Measurements from ENCODE around the gene ATAD3B.
"Not testable (repeated sequence)": the region's sequence is repeated elsewhere in the genome, so short reads cannot be mapped to it uniquely, and the experiment has no call there.

Gene ATAD3B

DNA sequence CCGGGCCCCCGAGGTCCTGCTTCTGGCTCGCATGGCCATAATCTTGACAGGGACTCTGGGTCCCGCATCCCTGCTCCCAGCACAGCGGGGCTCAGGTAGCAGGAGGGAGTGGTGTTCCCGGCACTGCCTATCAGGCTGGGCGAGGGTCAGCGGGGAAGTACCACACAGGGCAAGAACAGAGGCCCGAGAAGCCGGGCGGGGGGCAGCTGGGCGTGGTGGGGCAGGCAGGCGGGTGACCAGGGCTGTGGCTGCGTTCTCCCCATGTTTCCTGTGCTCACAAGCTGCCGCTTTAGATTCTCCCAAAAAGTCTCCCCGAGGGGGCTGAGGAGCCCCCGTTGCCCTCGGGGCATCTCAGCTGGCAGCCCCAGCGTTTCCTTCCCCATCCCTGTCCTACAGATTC, 18.3 kb downstream of the ATAD3B start:
- no peaks in the 10 kb centered on the region for H3K4me1 Mint-ChIP-seq
- no peak overlapping the region for H3K27ac Mint-ChIP-seq
- H3K27me3 Mint-ChIP-seq, result no peaks in the 10 kb centered on the region
- ATAC-seq (ENCODE audit: low read depth), result no peak
- H3K4me3 Mint-ChIP-seq, result no peak overlapping the region
- peaks cover 20% of the 10 kb centered on the region for H3K36me3 Mint-ChIP-seq
- no peak for DNase-seq (ENCODE audit: low spot score in 2 of 2)
- H3K9me3 Mint-ChIP-seq, result peaks cover 3% of the 10 kb centered on the region

DNA sequence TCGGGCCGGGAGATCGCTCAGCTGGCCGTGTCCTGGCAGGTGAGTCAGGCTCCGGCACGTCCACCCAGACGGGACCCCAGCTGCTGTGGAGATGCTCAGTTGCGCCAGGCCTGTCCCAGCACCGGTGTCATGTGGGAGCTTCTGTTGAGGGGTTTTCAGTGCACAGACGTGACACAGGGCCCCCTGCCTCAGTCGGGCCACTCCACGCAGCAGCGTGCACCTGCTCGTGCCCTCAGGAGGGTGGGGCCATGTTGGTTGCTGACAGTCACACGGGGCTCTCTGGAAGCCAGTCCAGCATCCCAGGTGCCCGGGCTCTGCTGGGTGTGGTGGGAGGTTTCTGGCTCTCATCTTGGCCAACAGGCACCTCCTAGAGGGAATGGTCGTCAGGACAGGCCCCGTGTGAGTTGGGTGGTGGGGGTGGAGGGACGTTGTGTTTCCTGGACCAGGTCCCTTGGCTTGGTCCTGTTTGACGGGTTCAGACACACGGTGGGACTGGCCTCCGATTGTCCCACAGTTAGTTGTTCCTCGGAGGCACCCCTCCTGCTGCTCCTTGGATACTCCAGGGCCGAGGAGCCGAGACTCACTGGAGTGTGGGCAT, 19.2 kb downstream of the ATAD3B start:
- H3K27me3 Mint-ChIP-seq, result no peaks in the 10 kb centered on the region
- H3K4me3 Mint-ChIP-seq, result no peak overlapping the region
- peaks cover 3% of the 10 kb centered on the region for H3K9me3 Mint-ChIP-seq
- no peak overlapping the region for H3K27ac Mint-ChIP-seq
- no peak for ATAC-seq (ENCODE audit: low read depth)
- peaks cover 20% of the 10 kb centered on the region for H3K36me3 Mint-ChIP-seq
- no peaks in the 10 kb centered on the region for H3K4me1 Mint-ChIP-seq
- DNase-seq (ENCODE audit: low spot score in 2 of 2), result no peak

DNA sequence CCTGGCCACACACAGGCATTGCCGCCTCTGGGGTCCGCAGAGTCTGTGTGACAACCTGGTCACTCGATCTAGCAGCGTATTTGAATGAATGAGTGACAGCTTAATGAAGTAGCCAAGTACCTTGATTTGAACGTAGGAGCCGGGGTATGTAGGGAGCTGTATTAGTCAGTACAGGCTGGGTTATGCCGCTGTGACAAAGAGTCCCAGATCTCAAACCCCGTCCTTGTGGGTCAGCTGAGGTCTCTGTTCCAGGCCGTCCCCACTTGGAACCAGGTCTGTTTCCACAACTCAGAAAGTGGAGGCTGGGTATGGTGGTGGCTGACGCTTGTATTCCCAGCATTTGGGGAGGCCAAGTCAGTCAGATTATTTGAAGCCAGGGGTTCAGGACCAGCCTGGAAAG, 20.0 kb downstream of the ATAD3B start:
- H3K4me3 Mint-ChIP-seq, result no peak overlapping the region
- no peak for DNase-seq (ENCODE audit: low spot score in 2 of 2)

DNA sequence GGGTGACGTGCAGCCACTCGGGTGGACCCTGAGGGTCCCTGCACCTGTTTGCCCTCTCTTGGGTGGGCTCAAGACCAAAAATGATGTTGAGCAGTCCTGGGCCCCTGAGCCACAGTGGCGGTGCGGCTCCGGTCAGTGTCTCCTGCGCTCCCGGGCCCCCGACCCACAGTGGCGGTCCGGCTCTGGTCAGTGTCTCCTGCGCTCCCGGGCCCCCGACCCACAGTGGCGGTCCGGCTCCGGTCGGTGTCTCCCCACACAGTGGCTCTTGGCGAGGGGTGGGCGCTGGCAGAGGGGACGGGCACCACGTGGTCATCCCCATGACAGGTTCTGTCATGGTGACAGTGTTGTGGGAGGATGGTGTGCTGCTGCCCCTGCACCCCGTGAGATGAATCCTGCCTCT, 22.7 kb downstream of the ATAD3B start:
- DNase-seq (ENCODE audit: low spot score in 2 of 2); H3K9me3 Mint-ChIP-seq; H3K27ac Mint-ChIP-seq; H3K27me3 Mint-ChIP-seq; ATAC-seq (ENCODE audit: low read depth); H3K4me3 Mint-ChIP-seq; H3K4me1 Mint-ChIP-seq: not testable (repeated sequence)
- H3K36me3 Mint-ChIP-seq, result peaks cover 18% of the 10 kb centered on the region

More for the DNA sequence above, 20.0 kb downstream of the ATAD3B start:
- H3K4me1 Mint-ChIP-seq, result no peaks in the 10 kb centered on the region
- peaks cover 20% of the 10 kb centered on the region for H3K36me3 Mint-ChIP-seq
- H3K27me3 Mint-ChIP-seq, result no peaks in the 10 kb centered on the region
- ATAC-seq (ENCODE audit: low read depth), result no peak
- peaks cover 3% of the 10 kb centered on the region for H3K9me3 Mint-ChIP-seq
- H3K27ac Mint-ChIP-seq, result no peak overlapping the region

DNA sequence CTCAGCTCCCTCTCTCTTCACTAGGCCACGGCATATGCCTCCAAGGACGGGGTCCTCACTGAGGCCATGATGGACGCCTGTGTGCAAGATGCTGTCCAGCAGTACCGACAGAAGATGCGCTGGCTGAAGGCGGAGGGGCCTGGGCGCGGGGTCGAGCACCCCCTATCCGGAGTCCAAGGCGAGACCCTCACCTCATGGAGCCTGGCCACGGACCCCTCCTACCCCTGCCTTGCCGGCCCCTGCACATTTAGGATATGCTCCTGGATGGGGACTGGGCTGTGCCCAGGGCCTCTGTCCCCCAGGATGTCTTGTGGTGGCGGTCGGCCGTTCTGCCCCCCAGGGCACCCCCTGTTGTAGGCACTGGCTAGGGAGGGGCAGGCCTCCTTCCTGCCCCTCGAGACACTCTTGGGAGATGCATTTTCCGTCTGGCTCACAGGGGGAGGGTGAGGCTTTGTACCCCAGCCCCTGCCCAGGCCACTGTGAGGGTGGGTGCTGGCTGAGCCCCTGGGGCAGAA, 24.0 kb downstream of the ATAD3B start:
- ATAC-seq (ENCODE audit: low read depth); H3K27ac Mint-ChIP-seq; H3K4me3 Mint-ChIP-seq; H3K4me1 Mint-ChIP-seq; DNase-seq (ENCODE audit: low spot score in 2 of 2); H3K27me3 Mint-ChIP-seq; H3K9me3 Mint-ChIP-seq: not testable (repeated sequence)
- H3K36me3 Mint-ChIP-seq, result peaks cover 16% of the 10 kb centered on the region

DNA sequence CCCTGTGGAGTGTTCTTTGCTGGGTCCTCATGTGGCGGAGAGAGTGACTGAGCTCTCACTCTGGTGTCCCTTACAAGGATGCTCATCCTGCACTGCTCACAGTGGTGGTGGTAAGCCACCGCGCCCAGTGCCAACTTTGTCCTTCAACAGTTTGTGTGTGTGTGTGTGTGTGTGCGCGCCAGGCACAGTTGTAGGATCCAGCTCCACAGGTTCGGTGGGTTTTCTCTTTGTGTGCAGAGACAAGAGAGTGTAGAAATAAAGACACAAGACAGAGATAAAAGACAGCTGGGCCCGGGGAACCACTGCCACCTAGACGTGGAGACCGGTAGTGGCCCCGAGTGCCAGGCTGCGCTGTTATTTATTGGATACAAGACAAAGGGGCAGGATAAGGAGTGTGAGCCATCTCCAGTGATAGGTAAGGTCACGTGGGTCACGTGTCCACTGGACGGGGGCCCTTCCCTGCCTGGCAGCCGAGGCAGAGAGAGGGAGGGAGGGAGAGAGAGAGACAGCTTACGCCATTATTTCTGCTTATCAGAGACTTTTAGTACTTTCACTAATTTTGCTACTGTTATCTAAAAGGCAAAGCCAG, 33.3 kb downstream of the ATAD3B start:
- not testable (repeated sequence) for H3K36me3 Mint-ChIP-seq

DNA sequence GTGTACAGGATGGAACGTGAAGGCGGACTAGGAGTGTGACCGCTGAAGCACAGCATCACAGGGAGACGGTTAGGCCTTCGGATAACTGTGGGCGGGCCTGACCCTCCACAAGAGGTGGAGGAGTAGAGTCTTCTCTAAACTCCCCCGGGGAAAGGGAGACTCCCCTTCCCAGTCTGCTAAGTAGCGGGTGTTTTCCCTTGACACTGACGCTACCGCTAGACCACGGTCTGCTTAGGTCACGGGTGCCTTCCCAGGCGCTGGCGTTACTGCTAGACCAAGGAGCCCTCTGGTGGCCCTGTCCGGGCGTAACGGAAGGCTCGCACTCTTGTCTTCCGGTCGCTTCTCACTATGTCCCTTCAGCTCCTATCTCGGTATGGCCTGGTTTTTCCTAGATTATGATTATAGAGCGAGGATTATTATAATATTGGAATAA, 33.8 kb downstream of the ATAD3B start:
- ATAC-seq (ENCODE audit: low read depth) (peak; percentile 81), DNase-seq (ENCODE audit: low spot score in 2 of 2) (peak in 1 of 2 donors; percentile 42)
- H3K4me1 Mint-ChIP-seq, H3K9me3 Mint-ChIP-seq, H3K27me3 Mint-ChIP-seq, H3K36me3 Mint-ChIP-seq: not testable (repeated sequence)
- Mint-ChIP-seq H3K4me3 (peak overlapping the region; percentile 88), H3K27ac (peak overlapping the region; percentile 98)

More for the DNA sequence above, 33.3 kb downstream of the ATAD3B start:
- not testable (repeated sequence) for H3K27me3 Mint-ChIP-seq, H3K4me1 Mint-ChIP-seq, H3K9me3 Mint-ChIP-seq
- H3K27ac Mint-ChIP-seq, result peak overlapping the region; percentile 98
- H3K4me3 Mint-ChIP-seq, result peak overlapping the region; percentile 88
- ATAC-seq (ENCODE audit: low read depth) (peak; percentile 54), DNase-seq (ENCODE audit: low spot score in 2 of 2) (peak; percentile 68 to 75)

DNA sequence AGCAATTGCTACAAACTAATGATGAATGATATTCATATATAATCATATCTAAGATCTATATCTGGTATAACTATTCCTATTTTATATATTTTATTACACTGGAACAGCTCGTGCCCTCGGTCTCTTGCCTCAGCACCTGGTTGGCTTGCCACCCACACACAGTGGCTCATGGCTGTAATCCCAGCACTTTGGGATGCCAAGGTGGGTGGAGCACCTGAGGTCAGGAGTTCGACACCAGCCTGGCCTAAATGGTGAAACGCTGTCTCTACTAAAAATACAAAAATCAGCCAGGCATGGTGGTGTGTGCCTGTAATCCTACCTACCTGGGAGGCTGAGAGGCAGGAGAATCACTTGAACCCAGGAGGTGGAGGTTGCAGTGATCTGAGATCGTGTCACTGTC, 34.2 kb downstream of the ATAD3B start:
- not testable (repeated sequence) for H3K36me3 Mint-ChIP-seq; H3K27me3 Mint-ChIP-seq; H3K9me3 Mint-ChIP-seq; DNase-seq (ENCODE audit: low spot score in 2 of 2); ATAC-seq (ENCODE audit: low read depth); H3K4me1 Mint-ChIP-seq
- H3K4me3 Mint-ChIP-seq, result peak overlapping the region; percentile 88
- H3K27ac Mint-ChIP-seq, result peak overlapping the region; percentile 98

DNA sequence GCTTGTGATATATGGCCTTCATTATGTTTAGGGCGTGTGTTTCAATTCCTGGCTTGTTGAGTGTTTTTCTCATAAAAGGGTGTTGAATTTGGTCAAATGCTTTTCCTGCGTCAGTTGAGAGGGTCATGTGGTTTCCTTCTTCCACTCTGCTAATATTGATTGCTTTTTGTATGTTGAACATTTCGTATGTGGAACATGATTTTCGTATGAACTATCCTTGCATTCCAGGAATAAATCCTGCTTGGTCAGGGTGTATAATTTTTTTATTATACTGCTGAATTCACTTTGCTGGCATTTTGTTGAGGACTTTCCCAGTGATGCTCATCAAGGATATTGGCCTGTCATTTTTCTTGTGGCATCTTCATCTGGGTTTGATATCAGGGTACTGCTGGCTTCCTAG, 35.7 kb downstream of the ATAD3B start:
- Mint-ChIP-seq H3K4me1 (peaks cover 15% of the 10 kb centered on the region), H3K9me3 (no peaks in the 10 kb centered on the region), H3K36me3 (no peaks in the 10 kb centered on the region), H3K27ac (peak overlapping the region; percentile 55), H3K4me3 (no peak overlapping the region), H3K27me3 (no peaks in the 10 kb centered on the region)
- ATAC-seq (ENCODE audit: low read depth) (no peak), DNase-seq (ENCODE audit: low spot score in 2 of 2) (no peak)

DNA sequence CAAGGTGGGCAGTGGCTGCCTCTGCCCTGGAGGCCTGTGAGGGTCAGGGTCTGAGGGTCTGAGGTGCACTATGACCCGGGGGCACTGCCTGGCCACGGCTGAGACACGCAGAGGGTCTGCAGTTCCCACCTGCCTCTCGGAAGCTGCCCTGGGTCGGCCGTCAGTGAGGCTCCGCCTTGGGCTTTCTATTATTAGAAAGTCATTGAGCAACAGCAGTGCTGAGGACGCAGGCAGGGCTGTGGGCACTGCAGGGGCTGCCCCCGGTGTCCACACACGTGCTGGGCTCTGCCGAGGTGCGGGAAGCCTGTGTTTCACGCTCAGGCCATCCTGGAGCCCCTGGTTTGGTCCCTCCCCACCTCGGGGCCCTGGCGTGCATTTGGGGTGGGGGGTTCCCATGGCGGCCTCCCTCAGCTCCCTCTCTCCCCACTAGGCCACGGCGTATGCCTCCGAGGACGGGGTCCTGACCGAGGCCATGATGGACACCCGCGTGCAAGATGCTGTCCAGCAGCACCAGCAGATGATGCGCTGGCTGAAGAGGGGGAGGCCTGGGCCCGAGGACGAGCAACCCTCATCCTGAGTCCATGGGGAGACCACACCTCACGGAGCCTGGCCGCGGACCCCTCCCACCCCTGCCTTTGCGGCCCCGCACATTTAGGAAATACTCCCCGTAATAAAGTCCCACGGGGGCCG, 37.4 kb downstream of the ATAD3B start:
- DNase-seq (ENCODE audit: low spot score in 2 of 2); ATAC-seq (ENCODE audit: low read depth); H3K9me3 Mint-ChIP-seq; H3K27ac Mint-ChIP-seq; H3K36me3 Mint-ChIP-seq; H3K27me3 Mint-ChIP-seq; H3K4me3 Mint-ChIP-seq: not testable (repeated sequence)
- H3K4me1 Mint-ChIP-seq, result peaks cover 18% of the 10 kb centered on the region

DNA sequence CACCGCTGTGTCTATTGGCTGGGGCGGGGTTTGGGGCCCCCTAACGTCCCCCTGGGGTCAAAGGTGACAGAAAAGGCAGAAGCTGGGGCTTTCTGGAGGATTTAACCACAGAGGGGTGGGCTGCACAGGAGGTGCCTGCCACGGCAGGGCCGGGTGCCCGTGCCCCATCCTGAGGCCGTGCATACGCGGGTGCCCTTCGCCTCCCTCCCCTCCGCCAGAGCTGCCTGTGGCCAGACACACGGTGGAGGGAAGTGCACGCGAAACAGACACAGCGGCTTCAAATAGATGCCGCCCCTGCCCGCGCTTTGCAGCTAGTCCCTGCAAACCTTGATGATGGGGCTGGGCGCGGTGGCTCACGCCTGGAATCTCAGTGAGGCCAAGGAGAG, 37.9 kb downstream of the ATAD3B start:
- not testable (repeated sequence) for H3K4me3 Mint-ChIP-seq; DNase-seq (ENCODE audit: low spot score in 2 of 2); H3K9me3 Mint-ChIP-seq; ATAC-seq (ENCODE audit: low read depth); H3K36me3 Mint-ChIP-seq; H3K27me3 Mint-ChIP-seq; H3K27ac Mint-ChIP-seq
- H3K4me1 Mint-ChIP-seq, result peaks cover 18% of the 10 kb centered on the region

DNA sequence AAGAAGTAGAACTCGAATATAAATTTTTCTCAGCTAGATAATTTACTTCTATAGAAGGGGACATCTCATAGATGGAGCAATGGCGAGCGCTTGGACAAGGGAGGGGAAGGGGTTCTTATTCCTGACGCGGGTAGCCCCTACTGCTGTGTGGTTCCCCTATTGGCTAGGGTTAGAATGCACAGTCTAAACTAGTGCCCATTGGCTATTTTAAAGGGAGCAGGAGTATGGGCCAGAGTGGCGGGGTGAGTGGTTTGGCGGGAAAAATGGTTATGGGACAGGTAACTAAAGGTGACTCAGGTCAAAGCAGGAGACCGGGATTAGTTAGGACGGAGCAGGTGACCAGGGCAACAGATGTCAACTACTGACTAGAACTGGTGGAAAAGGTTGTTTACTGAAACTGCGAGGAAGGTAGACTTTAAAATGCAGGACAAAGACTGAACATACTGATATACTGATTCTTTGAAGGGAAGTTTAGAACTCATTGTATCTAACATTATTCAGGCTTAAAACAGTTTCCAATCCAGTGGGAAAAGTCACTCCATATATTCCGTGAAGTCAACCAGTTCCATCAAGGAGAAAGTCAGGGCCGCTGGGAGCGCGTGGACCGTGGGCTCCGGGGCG, 39.5 kb downstream of the ATAD3B start:
- no peak for DNase-seq (ENCODE audit: low spot score in 2 of 2)
- Mint-ChIP-seq H3K4me1 (peaks cover 13% of the 10 kb centered on the region), H3K27me3 (no peaks in the 10 kb centered on the region), H3K9me3 (no peaks in the 10 kb centered on the region), H3K27ac (peak overlapping the region; percentile 84), H3K36me3 (peaks cover 2% of the 10 kb centered on the region), H3K4me3 (peak overlapping the region; percentile 97)
- no peak for ATAC-seq (ENCODE audit: low read depth)

DNA sequence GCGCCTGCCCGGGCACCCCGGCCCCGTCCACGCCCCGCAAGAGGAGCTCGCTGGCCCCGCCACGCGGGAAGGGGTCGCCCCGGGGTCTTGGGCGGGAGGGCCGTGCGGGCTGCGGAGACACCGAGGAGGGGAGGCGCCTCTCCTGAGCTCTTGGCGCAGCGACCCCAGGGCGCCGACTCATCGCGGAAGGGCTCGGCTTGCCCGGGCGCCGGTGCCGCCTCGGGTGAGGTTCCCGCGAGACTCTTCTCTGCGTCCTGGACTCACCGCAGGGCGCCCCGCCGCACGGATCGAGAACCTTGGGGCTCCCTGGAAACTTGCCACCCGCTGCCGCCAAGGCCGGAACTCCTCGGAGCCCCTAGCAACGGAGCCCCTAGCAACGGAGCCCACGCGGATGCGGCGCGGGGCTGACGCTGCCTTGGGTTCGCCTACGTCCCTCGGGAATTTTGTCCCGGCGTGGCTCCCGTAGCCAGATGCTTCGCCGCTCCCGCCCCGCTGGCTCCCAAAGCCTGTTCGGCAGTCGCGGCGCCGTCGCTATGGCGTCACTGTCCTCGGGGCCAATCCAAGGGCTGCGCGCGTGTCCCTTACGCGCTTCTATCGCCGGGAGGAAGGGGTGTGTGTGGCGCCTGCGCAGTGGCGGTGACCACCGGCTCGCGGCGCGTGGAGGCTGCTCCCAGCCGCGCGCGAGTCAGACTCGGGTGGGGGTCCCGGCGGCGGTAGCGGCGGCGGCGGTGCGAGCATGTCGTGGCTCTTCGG, 40.1 kb downstream of the ATAD3B start, which contains the start of gene ATAD3A:
Gene ATAD3A (plus strand): TSS at position 630 of the 753 bp plus-strand sequence. CDS start 107 bp downstream, at position 737.
- peak within 1 kb of the TSS; percentile 97 for H3K4me3 Mint-ChIP-seq
- no peaks in the 10 kb centered on the region for H3K27me3 Mint-ChIP-seq
- H3K4me1 Mint-ChIP-seq, result peaks cover 13% of the 10 kb centered on the region
- ATAC-seq (ENCODE audit: low read depth) (peak; percentile 91), DNase-seq (ENCODE audit: low spot score in 2 of 2) (peak; percentile 82 to 83)
- peaks cover 2% of the 10 kb centered on the region for H3K36me3 Mint-ChIP-seq
- H3K9me3 Mint-ChIP-seq, result no peaks in the 10 kb centered on the region
- peak within 1 kb of the TSS; percentile 84 for H3K27ac Mint-ChIP-seq

Data from memory B cell (primary cell).